Measurements from ENCODE around the gene PLEKHA5.

DNA sequence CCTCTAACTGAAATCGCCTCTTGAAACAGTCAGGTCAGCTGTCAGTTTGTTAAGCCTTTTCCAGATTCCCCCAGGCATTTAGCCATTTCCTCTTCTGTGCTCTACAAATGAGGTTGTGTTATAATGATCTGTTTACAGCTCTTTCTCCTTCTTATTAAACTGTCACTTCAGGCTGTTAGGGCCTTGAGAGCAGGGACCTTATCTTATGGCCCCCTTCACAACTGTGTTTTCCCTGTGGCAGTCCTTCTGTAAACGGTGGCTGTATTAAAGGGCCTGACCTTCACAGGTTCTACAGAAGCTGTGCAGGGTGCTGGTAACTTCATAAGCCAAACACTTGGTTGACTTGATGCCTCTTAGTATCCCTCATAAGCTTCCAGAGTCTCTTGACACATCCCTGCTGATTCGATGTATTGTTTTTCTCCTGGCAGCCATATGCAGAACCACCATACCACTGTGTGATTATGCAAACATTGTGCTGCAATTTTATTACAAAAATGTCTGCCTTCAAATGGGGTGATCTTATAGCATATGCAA is 104.7 kb downstream of the PLEKHA5 start:
- TF ChIP-seq POLR2A (IDR thresholded peaks at IDR 0.05) (no peak), CTCF (IDR thresholded peaks at IDR 0.05) (no peak)
